Body of pancreas (tissue), 4 donors: Measurements from ENCODE around the gene COLEC12. TPM values are rescaled to one million over a fixed set of nuclear protein-coding genes. Genes with fewer than 3 reads are reported as not detected.

Source experiments
- ATAC-seq: fragments of 150-250 bp; one replicate; pipeline ENCODE4 v1.9.1; 2016
- DNase-seq, 4 donors: peaks; one replicate each; pipeline ENCODE4 v3.0.0-alpha.2; 2019
- H3K27ac ChIP-seq, 4 donors: fragments of 200-600 bp; sonication (generic); 1 replicate in 3 of 4; 2 replicates in 1 of 4; pipeline versions ENCODE4 v1.5.1 to v1.6.1; 2016 to 2019; ENCODE audit warnings: mild to moderate bottlenecking in 1 of 4, mixed read lengths in 1 of 4, moderate library complexity in 1 of 4
- H3K27me3 ChIP-seq, 2 donors: fragments of 200-600 bp; sonication (generic); one replicate each; pipeline ENCODE4 v1.6.0; 2016; ENCODE audit warnings: mild to moderate bottlenecking in 1 of 2
- H3K36me3 ChIP-seq, 2 donors: fragments of 200-600 bp; sonication (generic); replicated peaks in 1 of 2; 2 replicates each; pipeline ENCODE4 v1.5.1; 2016; ENCODE audit warnings: low read depth in 2 of 2; ENCODE audit not compliant: insufficient read depth in 1 of 2
- H3K4me1 ChIP-seq: fragments of 200-600 bp; sonication (generic); one replicate; pipeline ENCODE4 v1.6.0; 2016
- H3K4me3 ChIP-seq, 2 donors: fragments of 200-600 bp; sonication (generic); 1 replicate in 1 of 2; 2 replicates in 1 of 2; pipeline ENCODE4 v1.5.1; 2016 to 2019
- H3K9me3 ChIP-seq, 3 donors: fragments of 200-600 bp; sonication (generic); 1 replicate in 2 of 3; 2 replicates in 1 of 3; pipeline ENCODE4 v1.5.1; 2016
- CTCF ChIP-seq, 7 experiments: fragments of 450-650 bp in 4 of 7; fragments of 200-600 bp in 3 of 7; sonication (generic) in 3 of 7; IDR thresholded peaks; one replicate each; pipeline ENCODE4 v1.5.1; 2016 to 2019; ENCODE audit warnings: antibody characterized with exemption in 7 of 7
- POLR2A ChIP-seq, 3 donors: fragments of 450-650 bp; IDR thresholded peaks; one replicate each; pipeline ENCODE4 v1.6.1; 2016; ENCODE audit warnings: antibody characterized with exemption in 3 of 3, mild to moderate bottlenecking in 2 of 3
- WGBS, 2 donors: methylation state at CpG; one replicate each; pipeline ENCODE4 v1.1.5; 2017; 5-methylcytosine and 5-hydroxymethylcytosine counted together
- intact Hi-C: fragments of 100-400 bp; cut with DNase I; formaldehyde crosslinking; loops from one replicate; pipeline ENCODE4 v1.15.1; 2023
- total RNA-seq, 2 donors: library from RNA; depleted of rRNA; stranded (reverse); fragments of >200 nt; gene quantifications; one replicate each; pipeline ENCODE4 v1.1.0, GENCODE V29; 2016

The COLEC12 gene
- total RNA-seq, 2 donors from 2014 or later, result 3.6 to 4.2 TPM

- TF ChIP-seq POLR2A (IDR thresholded peaks at IDR 0.05), result no peak
- no peak for TF ChIP-seq CTCF (IDR thresholded peaks at IDR 0.05)
- DNase-seq (no peak), ATAC-seq (no peak)
- H3K27me3 ChIP-seq, result peaks cover 0 to 7% of the 10 kb centered on the region in 2 donors
- WGBS, 2 donors, result 46 to 56% methylated on average over 5 of the region's 5 CpGs
- peaks cover 3% of the 10 kb centered on the region for H3K4me1 ChIP-seq
- no peak overlapping the region for H3K27ac ChIP-seq
- H3K36me3 ChIP-seq, result no peaks in the 10 kb centered on the region
- intact Hi-C loops, result no loop called here
- no peak overlapping the region for H3K4me3 ChIP-seq
- H3K9me3 ChIP-seq, result no peaks in the 10 kb centered on the region
These were observed 6.2 kb downstream of the COLEC12 start for GRCh38 chr18:493986-494983.

GRCh38 chr18:492451-492850 is 8.1 kb downstream of the COLEC12 start:
- no peaks in the 10 kb centered on the region for H3K27me3 ChIP-seq
- no peaks in the 10 kb centered on the region for H3K36me3 ChIP-seq
- no peaks in the 10 kb centered on the region for H3K9me3 ChIP-seq
- no peak for DNase-seq
- no peaks in the 10 kb centered on the region for H3K4me1 ChIP-seq
- no peak overlapping the region for H3K4me3 ChIP-seq
- intact Hi-C loops, result no loop called here
- 39 to 63% methylated on average over 5 of the region's 5 CpGs for WGBS, 2 donors
- TF ChIP-seq POLR2A (IDR thresholded peaks at IDR 0.05), result no peak
- no peak for TF ChIP-seq CTCF (IDR thresholded peaks at IDR 0.05)
- no peak for ATAC-seq
- H3K27ac ChIP-seq, result no peak overlapping the region

- Histone ChIP-seq H3K4me1 (no peaks in the 10 kb centered on the region), H3K27ac (no peak overlapping the region), H3K27me3 (no peaks in the 10 kb centered on the region), H3K36me3 (no peaks in the 10 kb centered on the region), H3K4me3 (no peak overlapping the region), H3K9me3 (no peaks in the 10 kb centered on the region)
- no peak for DNase-seq
- no peak for ATAC-seq
- no peak for TF ChIP-seq POLR2A (IDR thresholded peaks at IDR 0.05)
- no peak for TF ChIP-seq CTCF (IDR thresholded peaks at IDR 0.05)
- intact Hi-C loops, result no loop called here
- 83 to 90% methylated on average over 4 of the region's 4 CpGs for WGBS, 2 donors
These were observed 9.9 kb downstream of the COLEC12 start for GRCh38 chr18:490624-491023.

GRCh38 chr18:490024-490366 is 10.5 kb downstream of the COLEC12 start:
- Histone ChIP-seq H3K4me1 (no peaks in the 10 kb centered on the region), H3K9me3 (no peaks in the 10 kb centered on the region), H3K27ac (no peak overlapping the region), H3K4me3 (no peak overlapping the region), H3K27me3 (no peaks in the 10 kb centered on the region), H3K36me3 (no peaks in the 10 kb centered on the region)
- DNase-seq (no peak), ATAC-seq (no peak)
- WGBS, 2 donors, result 68 to 69% methylated on average over 5 of the region's 5 CpGs
- TF ChIP-seq CTCF (IDR thresholded peaks at IDR 0.05), result no peak
- no peak for TF ChIP-seq POLR2A (IDR thresholded peaks at IDR 0.05)
- intact Hi-C loops, result no loop called here
